ENCODE results near the gene MTMR11.

GRCh38 chr1:149888999-149889289, 47.7 kb downstream of the MTMR11 start:
- TF ChIP-seq BHLHE40 (IDR thresholded peaks at IDR 0.05; ENCODE audit: borderline replicate concordance) (no peak), SP1 (IDR thresholded peaks at IDR 0.05) (no peak), FOXM1 (IDR thresholded peaks at IDR 0.05; ENCODE audit: borderline replicate concordance) (no peak), FOXK2 (IDR thresholded peaks at IDR 0.05) (no peak), NFRKB (IDR thresholded peaks at IDR 0.05) (no peak), TARDBP (IDR thresholded peaks at IDR 0.05) (no peak; the same call in 1 of the 2 replicates), SUZ12 (IDR thresholded peaks at IDR 0.05) (no peak), ZNF384 (IDR thresholded peaks at IDR 0.05) (no peak), FOXA1 (IDR thresholded peaks at IDR 0.05) (no peak), HDGF (IDR thresholded peaks at IDR 0.05; ENCODE audit: borderline replicate concordance) (no peak), ELF4 (IDR thresholded peaks at IDR 0.05) (no peak), LEF1 (IDR thresholded peaks at IDR 0.05; ENCODE audit: borderline replicate concordance) (no peak), ARNT (IDR thresholded peaks at IDR 0.05) (no peak)
- TF ChIP-seq, protein P1, sequence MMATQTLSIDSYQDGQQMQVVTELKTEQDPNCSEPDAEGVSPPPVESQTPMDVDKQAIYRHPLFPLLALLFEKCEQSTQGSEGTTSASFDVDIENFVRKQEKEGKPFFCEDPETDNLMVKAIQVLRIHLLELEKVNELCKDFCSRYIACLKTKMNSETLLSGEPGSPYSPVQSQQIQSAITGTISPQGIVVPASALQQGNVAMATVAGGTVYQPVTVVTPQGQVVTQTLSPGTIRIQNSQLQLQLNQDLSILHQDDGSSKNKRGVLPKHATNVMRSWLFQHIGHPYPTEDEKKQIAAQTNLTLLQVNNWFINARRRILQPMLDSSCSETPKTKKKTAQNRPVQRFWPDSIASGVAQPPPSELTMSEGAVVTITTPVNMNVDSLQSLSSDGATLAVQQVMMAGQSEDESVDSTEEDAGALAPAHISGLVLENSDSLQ (IDR thresholded peaks at IDR 0.05) = no peak
